HepG2 (cell line): Measurements from ENCODE around the gene ITPR1. TPM values are rescaled to one million over a fixed set of nuclear protein-coding genes. Genes with fewer than 3 reads are reported as not detected.

Source experiments
- ATAC-seq: fragments of 200-7000 bp; cut with Tn5 transposase; 3 replicates; pipeline ENCODE4 v1.9.1; 2020; ENCODE audit warnings: mild to moderate bottlenecking, moderate library complexity
- BruUV-seq: library from RNA; stranded (reverse); fragments of 400-500 nt; replicated peaks from 2 replicates; lab custom pipeline; 2021; lab: Mats Ljungman, UMichigan
- CTCF ChIA-PET: fragments of 300-600 bp; formaldehyde crosslinking; extraction: SDS; loops from one replicate; lab custom pipeline; 2021; ENCODE audit warnings: low total read pairs, inconsistent platforms, low intra/inter-chr PET ratio; lab: Yijun Ruan, JAX
- POLR2A ChIA-PET: fragments of 350-600 bp; sonication (Branson Sonifier 250); formaldehyde crosslinking; loops from one replicate; lab custom pipeline; 2020; ENCODE audit warnings: antibody characterized with exemption, inconsistent platforms; lab: Yijun Ruan, JAX
- DNase-seq: peaks from one replicate; pipeline ENCODE4 v3.0.0-alpha.2; 2015; ENCODE audit warnings: low spot score
- FAIRE-seq: peaks from 3 replicates; lab custom pipeline; 2011; peaks lifted over from hg19 to GRCh38; lab: Jason Lieb, UNC
- H2AFZ ChIP-seq: one replicate; pipeline ENCODE4 v1.6.1; 2011; ENCODE audit warnings: low read length, inconsistent platforms
- H3K27ac ChIP-seq: fragments of 300-600 bp; 3 replicates; pipeline ENCODE4 v1.8.0; 2011; ENCODE audit warnings: mixed run types, mild to moderate bottlenecking, mixed read lengths, low read length, inconsistent platforms; ENCODE audit not compliant: insufficient read depth; ENCODE audit errors: extremely low read length
- H3K27me3 ChIP-seq, 2 experiments: fragments of 200-600 bp in 1 of 2; 2 replicates in 1 of 2; 3 replicates in 1 of 2; pipeline versions ENCODE4 v1.6.0 to v1.8.0; 2011; ENCODE audit warnings: low read length in 2 of 2, mild to moderate bottlenecking in 2 of 2, moderate library complexity in 2 of 2, inconsistent platforms in 1 of 2; ENCODE audit not compliant: insufficient read depth in 2 of 2, control insufficient read depth in 1 of 2
- H3K36me3 ChIP-seq, 2 experiments: fragments of 200-600 bp in 1 of 2; replicated peaks in 1 of 2; 2 replicates in 1 of 2; 3 replicates in 1 of 2; pipeline versions ENCODE4 v1.5.1 to v1.8.0; 2011; ENCODE audit warnings: low read length in 2 of 2, inconsistent platforms in 1 of 2; ENCODE audit not compliant: insufficient read depth in 2 of 2, control insufficient read depth in 1 of 2
- H3K4me1 ChIP-seq: 2 replicates; pipeline ENCODE4 v1.5.1; 2012; ENCODE audit warnings: low read length, inconsistent platforms; ENCODE audit not compliant: insufficient read depth
- H3K4me2 ChIP-seq: 2 replicates; pipeline ENCODE4 v1.6.0; 2011; ENCODE audit warnings: low read depth, low read length, inconsistent platforms
- H3K4me3 ChIP-seq, 3 experiments: fragments of 200-600 bp in 1 of 3; sonication (generic), shearing (Covaris generic) in 1 of 3; replicated peaks in 1 of 3; 2 replicates each; pipeline ENCODE4 v1.5.1; 2011 to 2016; ENCODE audit warnings: low read length in 3 of 3, inconsistent platforms in 2 of 3, low read depth in 2 of 3, mild to moderate bottlenecking in 2 of 3, control low read depth in 1 of 3, mixed read lengths in 1 of 3; ENCODE audit not compliant: insufficient read depth in 1 of 3
- H3K79me2 ChIP-seq: one replicate; pipeline ENCODE4 v1.6.1; 2011; ENCODE audit warnings: low read length, inconsistent platforms; ENCODE audit not compliant: insufficient read depth
- H3K9ac ChIP-seq: 2 replicates; pipeline ENCODE4 v1.6.0; 2011; ENCODE audit warnings: mild to moderate bottlenecking, low read depth, low read length, inconsistent platforms; ENCODE audit not compliant: insufficient read depth
- H3K9me3 ChIP-seq: 2 replicates; pipeline ENCODE4 v1.5.1; 2012; ENCODE audit warnings: mild to moderate bottlenecking, low read length
- H4K20me1 ChIP-seq: 2 replicates; pipeline ENCODE4 v1.6.0; 2011; ENCODE audit warnings: inconsistent platforms, mild to moderate bottlenecking, low read length, moderate library complexity; ENCODE audit not compliant: insufficient read depth
- ATF6 ChIP-seq: sonication (generic); formaldehyde crosslinking; conservative IDR thresholded peaks from 2 replicates; pipeline ENCODE4 v1.4.0; 2020; ENCODE audit warnings: missing genetic modification reagents
- ETS1 ChIP-seq: sonication (generic); formaldehyde crosslinking; IDR thresholded peaks from 2 replicates; pipeline ENCODE4 v1.4.0; 2020; ENCODE audit warnings: missing genetic modification reagents
- HMG20A ChIP-seq: IDR thresholded peaks from 2 replicates; pipeline ENCODE4 v1.6.1; 2016; ENCODE audit warnings: borderline replicate concordance
- HNF4G ChIP-seq, 2 experiments: sonication (generic) in 1 of 2; formaldehyde crosslinking in 1 of 2; IDR thresholded peaks; 2 replicates each; pipeline versions ENCODE4 v1.4.0 to v1.6.1; 2011 to 2020; ENCODE audit warnings: borderline replicate concordance in 2 of 2, low read depth in 2 of 2, mild to moderate bottlenecking in 2 of 2, low read length in 1 of 2, missing genetic modification reagents in 1 of 2, moderate library complexity in 1 of 2
- JDP2 ChIP-seq: sonication (generic); formaldehyde crosslinking; IDR thresholded peaks from 2 replicates; pipeline ENCODE4 v1.8.1; 2022; ENCODE audit warnings: missing genetic modification reagents, borderline replicate concordance
- KDM5B ChIP-seq: sonication (generic); formaldehyde crosslinking; IDR thresholded peaks from 2 replicates; pipeline ENCODE4 v1.4.0; 2020; ENCODE audit warnings: missing genetic modification reagents, mild to moderate bottlenecking, borderline replicate concordance
- SALL1 ChIP-seq: sonication (generic); formaldehyde crosslinking; IDR thresholded peaks from 2 replicates; pipeline ENCODE4 v1.8.0; 2022; ENCODE audit warnings: mild to moderate bottlenecking, missing genetic modification reagents
- SIN3B ChIP-seq: fragments of 150-350 bp; IDR thresholded peaks from 2 replicates; pipeline ENCODE4 v1.6.1; 2014; ENCODE audit warnings: low read length
- ZNF674 ChIP-seq: sonication (generic); formaldehyde crosslinking; IDR thresholded peaks from 2 replicates; pipeline ENCODE4 v1.5.0; 2020; ENCODE audit warnings: low read depth, mild to moderate bottlenecking, missing genetic modification reagents
- ZNF7 ChIP-seq: IDR thresholded peaks from 2 replicates; pipeline ENCODE4 v1.6.1; 2016; ENCODE audit warnings: missing biosample characterization, missing genetic modification reagents
- ZNF724P ChIP-seq: sonication (generic); formaldehyde crosslinking; IDR thresholded peaks from 2 replicates; pipeline ENCODE4 v1.8.0; 2022; ENCODE audit warnings: missing genetic modification reagents, borderline replicate concordance
- WGBS: methylation state at CpG from one replicate; pipeline ENCODE4 v1.1.6; 2017; ENCODE audit warnings: low lambda C conversion rate; 5-methylcytosine and 5-hydroxymethylcytosine counted together
- in situ Hi-C: cut with HindIII; loops from 2 replicates; pipeline ENCODE4 v1.10.0; 2017; ENCODE audit warnings: low pct_unique_long_range_greater_than_20kb; ENCODE audit not compliant: extremely low pct_ligation_motif_present
- intact Hi-C: fragments of 100-400 bp; cut with micrococcal nuclease; formaldehyde crosslinking; loops from one replicate; pipeline ENCODE4 v1.10.0; 2022; ENCODE audit not compliant: unreplicated experiment
- polyA plus RNA-seq, 8 experiments: library from polyadenylated mRNA; depleted of rRNA in 3 of 8; stranded (reverse) in 7 of 8; unstranded in 1 of 8; fragments of >200 nt; fragmentation: Illumina TruSeq in 4 of 8; extraction: Trizol in 4 of 8; gene quantifications; 2 replicates each; pipeline versions ENCODE4 v1.2.1 to v1.2.3, GENCODE V29; 2011 to 2016; ENCODE audit warnings: low read depth in 4 of 8, missing spikeins in 1 of 8, mixed read lengths in 1 of 8; ENCODE audit not compliant: insufficient read depth in 1 of 8
- total RNA-seq, 5 experiments: library from RNA; depleted of rRNA; stranded (reverse); fragments of >200 nt; fragmentation: Illumina TruSeq; extraction: Trizol; gene quantifications; 2 replicates each; pipeline ENCODE4 v1.2.3, GENCODE V29; 2016; ENCODE audit warnings: low read depth in 1 of 5

ITPR1 gene
- total and polyA plus RNA-seq, 2 of the 13 experiments (the other 11 are each of a cell fraction or from before 2014, with no cell fraction given) = 10.0 to 11.4 TPM

- H3K27me3 ChIP-seq = no peaks in the 10 kb centered on the region
- H3K4me3 ChIP-seq = no peak overlapping the region
- no peak overlapping the region for H3K27ac ChIP-seq
- no peak for FAIRE-seq
- H3K36me3 ChIP-seq = peaks cover 5 to 7% of the 10 kb centered on the region in 2 experiments; a peak in 3 of 5 replicates
- BruUV-seq = no TSS peak
- in situ Hi-C loops = no loop called here
- no peak overlapping the region for H2AFZ ChIP-seq
- POLR2A ChIA-PET = no interaction called here
- ATAC-seq = no peak
- CTCF ChIA-PET = no interaction called here
- H3K4me1 ChIP-seq = peaks cover 22% of the 10 kb centered on the region
- WGBS = 97% methylated on average over 5 of the region's 5 CpGs
- H3K79me2 ChIP-seq = no peaks in the 10 kb centered on the region
- no peak overlapping the region for H3K9ac ChIP-seq
- intact Hi-C loops = no loop called here
- TF ChIP-seq HMG20A (CRISPR knock-in tag) = no peak
- TF ChIP-seq KDM5B = no peak
- TF ChIP-seq SIN3B = no peak
- TF ChIP-seq JDP2 = no peak
- TF ChIP-seq ZNF7 (CRISPR knock-in tag) = no peak
- TF ChIP-seq SALL1 = no peak
- TF ChIP-seq HNF4G (IDR thresholded peaks at IDR 0.05; ENCODE audit: borderline replicate concordance, low read depth, low read length) = no peak
- no peak for TF ChIP-seq HNF4G (CRISPR knock-in tag; IDR thresholded peaks at IDR 0.05; ENCODE audit: borderline replicate concordance, low read depth)
- no peak for TF ChIP-seq ZNF724P (CRISPR knock-in tag)
- no peak for TF ChIP-seq ZNF674 (CRISPR knock-in tag)
- no peak for TF ChIP-seq ATF6 (CRISPR knock-in tag)
- no peak for TF ChIP-seq ETS1 (CRISPR knock-in tag)
- TF ChIP-seq, all 625 proteins: peak for 0
- Histone ChIP-seq H4K20me1 (no peaks in the 10 kb centered on the region), H3K4me2 (no peak overlapping the region), H3K9me3 (no peaks in the 10 kb centered on the region)
- no peak for DNase-seq
These were observed 23.9 kb downstream of the ITPR1 start for GRCh38 chr3:4517093-4517492.
